ENCODE measurements around the gene ZNF23.

Gene ZNF23

GRCh38 chr16:71426069-71426879 is 35.8 kb downstream of the ZNF23 start:
- DNase-seq (ENCODE audit: low read depth): peak; percentile 24

- no peak for DNase-seq (ENCODE audit: low read depth)
Measured at GRCh38 chr16:71425746-71426068, 36.3 kb downstream of the ZNF23 start.

DNA sequence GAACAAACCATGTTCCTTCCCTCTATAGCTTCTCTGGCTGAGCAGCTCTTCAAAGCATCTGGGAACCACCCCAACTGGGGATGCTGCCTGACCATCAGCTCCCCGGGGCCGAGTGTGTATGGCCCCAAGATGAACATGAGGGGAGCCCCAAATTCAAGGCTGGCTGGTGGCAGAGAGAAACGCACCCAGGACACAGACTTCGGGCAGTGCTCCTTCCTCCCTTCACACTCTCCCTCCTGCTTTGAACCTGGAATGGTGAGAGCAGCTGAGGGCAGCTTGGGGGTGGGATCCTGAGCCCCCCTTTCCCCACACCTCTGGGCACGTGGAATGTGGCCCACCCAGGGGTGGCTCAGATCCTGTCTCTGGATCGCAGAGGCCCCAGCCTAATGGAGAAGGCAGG is 37.4 kb downstream of the ZNF23 start:
- no peak for DNase-seq (ENCODE audit: low read depth)

DNA sequence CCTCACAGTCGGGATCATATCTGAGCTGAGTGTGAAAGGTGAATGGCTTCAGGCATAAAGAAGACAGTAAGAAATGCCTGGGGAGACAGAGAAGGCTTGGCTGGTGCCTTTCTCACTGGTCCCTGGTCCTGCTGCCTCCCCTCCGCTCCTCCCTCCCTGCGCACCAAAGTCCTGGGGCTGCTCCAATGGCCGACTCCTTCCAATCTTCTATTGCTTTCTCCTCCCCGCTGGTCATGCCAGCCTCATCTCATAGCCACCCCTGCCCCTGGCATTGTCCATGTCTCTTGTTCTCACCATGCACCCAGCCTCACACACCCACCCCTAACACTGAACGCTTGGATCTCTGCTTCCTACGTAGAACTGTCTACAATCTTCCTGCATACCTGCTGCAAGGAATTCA is 38.2 kb downstream of the ZNF23 start:
- DNase-seq (ENCODE audit: low read depth): no peak

DNA sequence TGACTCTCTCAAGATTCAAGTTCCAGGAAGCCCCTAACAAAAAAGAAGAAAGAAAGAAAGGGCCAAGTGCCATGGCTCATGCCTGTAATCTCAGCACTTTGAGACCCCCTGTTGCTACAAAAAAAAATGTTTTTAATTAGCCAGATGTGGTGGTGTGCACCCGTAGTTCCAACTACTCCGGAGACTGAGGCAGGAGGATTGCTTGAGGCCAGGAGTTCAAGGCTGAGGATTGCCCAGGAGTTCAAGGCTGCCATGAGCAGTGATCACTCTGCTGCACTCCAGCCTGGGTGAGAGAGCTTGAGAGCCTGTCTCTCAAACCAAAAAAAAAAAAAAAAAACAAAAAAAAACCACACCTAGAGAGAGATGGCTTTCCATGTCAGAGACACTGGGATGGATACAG is 39.0 kb downstream of the ZNF23 start:
- no peak for DNase-seq (ENCODE audit: low read depth)

DNA sequence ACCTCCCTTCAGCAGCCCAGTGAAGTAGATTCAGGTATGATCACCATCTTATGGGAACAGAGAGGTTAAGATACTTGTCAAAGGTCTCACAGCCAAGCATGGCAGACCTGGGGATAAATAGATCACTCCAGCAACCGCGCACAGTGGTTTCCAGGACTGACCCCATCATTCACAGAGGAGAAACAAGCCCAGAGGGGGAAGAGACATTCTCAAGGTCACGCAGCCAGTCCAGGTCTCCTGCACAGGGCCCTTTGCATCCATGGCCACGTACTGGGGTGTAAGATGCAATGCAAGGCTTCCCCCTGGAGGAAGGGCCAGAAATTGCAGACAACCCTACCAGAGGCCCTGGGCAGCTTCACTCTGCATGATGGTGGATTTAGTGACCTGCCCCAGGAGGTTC is 40.1 kb downstream of the ZNF23 start:
- no peak for DNase-seq (ENCODE audit: low read depth)

DNA sequence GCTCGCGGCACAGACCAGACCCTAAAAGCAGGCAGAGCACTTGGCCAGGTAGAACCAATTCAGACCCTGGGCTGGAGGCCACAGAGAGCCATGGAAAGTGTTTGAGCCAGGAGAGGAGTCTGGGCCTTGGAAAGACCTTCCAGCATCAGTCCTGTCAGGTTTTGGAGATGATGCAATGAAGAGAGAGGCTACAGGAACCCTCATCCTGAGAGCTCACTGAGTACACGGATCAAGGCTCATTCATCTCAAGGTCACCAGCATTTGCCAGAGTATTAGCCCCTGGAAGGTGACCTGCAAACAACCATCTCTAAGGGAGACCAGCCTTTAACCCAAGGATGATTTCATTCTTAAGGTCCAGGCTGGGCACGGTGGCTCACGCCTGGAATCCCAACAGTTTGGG is 48.0 kb downstream of the ZNF23 start:
- DNase-seq (ENCODE audit: low read depth): no peak

- no peak for DNase-seq (ENCODE audit: low read depth)
Measured at GRCh38 chr16:71413341-71413740, 48.7 kb downstream of the ZNF23 start.

- peak; percentile 54 for DNase-seq (ENCODE audit: low read depth)
Measured at GRCh38 chr16:71412270-71413160, 49.5 kb downstream of the ZNF23 start.

- DNase-seq (ENCODE audit: low read depth): no peak
Measured at GRCh38 chr16:71410146-71410545, 51.9 kb downstream of the ZNF23 start.

GRCh38 chr16:71409011-71409775 is 52.9 kb downstream of the ZNF23 start:
- DNase-seq (ENCODE audit: low read depth): no peak

GRCh38 chr16:71408536-71408935 is 53.5 kb downstream of the ZNF23 start:
- no peak for DNase-seq (ENCODE audit: low read depth)

DNA sequence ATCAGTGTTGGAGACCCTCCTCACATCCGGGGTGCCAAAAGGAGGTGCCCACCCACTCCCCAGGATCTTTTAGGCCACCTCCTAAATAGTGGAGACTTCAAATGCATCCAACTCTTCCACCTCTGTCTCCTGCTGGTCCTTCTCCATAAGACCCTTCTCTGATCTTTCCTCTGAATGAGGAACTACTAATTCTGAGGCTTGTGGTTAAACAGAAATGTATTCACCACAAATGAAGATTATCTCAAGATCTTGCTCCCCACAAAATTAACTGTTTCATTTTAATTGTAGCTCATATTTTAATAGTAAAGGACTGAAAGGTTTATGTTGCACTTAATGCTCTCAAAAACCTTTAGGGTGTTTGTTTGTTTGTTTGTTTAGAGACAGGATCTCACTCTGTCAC is 54.3 kb downstream of the ZNF23 start:
- DNase-seq (ENCODE audit: low read depth): no peak

GRCh38 chr16:71406724-71407123 is 55.3 kb downstream of the ZNF23 start:
- no peak for DNase-seq (ENCODE audit: low read depth)

GRCh38 chr16:71406316-71406715 is 55.7 kb downstream of the ZNF23 start:
- DNase-seq (ENCODE audit: low read depth): no peak

GRCh38 chr16:71404364-71404763 is 57.7 kb downstream of the ZNF23 start:
- no peak for DNase-seq (ENCODE audit: low read depth)

- DNase-seq (ENCODE audit: low read depth): no peak
Measured at GRCh38 chr16:71402674-71403073, 59.4 kb downstream of the ZNF23 start.

- DNase-seq (ENCODE audit: low read depth): no peak
Measured at GRCh38 chr16:71402007-71402406, 60.0 kb downstream of the ZNF23 start.

- no peak for DNase-seq (ENCODE audit: low read depth)
Measured at GRCh38 chr16:71399801-71400563, 62.1 kb downstream of the ZNF23 start.

All from activated T-cell treated with anti-CD3 and anti-CD28 coated beads for 24 hours (primary cell).